CD4-positive, alpha-beta T cell (primary cell): Measurements from ENCODE around the gene ZNF428. TPM values are rescaled to one million over a fixed set of nuclear protein-coding genes. Genes with fewer than 3 reads are reported as not detected.

ENCODE experiments used
- ATAC-seq: fragments of 200-7000 bp; cut with Tn5 transposase; one replicate; pipeline ENCODE4 v1.10.0; 2022; ENCODE audit warnings: mild to moderate bottlenecking; ENCODE audit not compliant: poor library complexity
- CTCF ChIA-PET: fragments of 350-600 bp; sonication (Branson Sonifier 250); formaldehyde crosslinking; loops from one replicate; lab custom pipeline; 2021; ENCODE audit warnings: antibody characterized with exemption, inconsistent platforms; lab: Charles Lee
- POLR2A ChIA-PET: fragments of 350-600 bp; sonication (Branson Sonifier 250); formaldehyde crosslinking; loops from one replicate; lab custom pipeline; 2021; ENCODE audit warnings: antibody characterized with exemption, inconsistent platforms; lab: Charles Lee
- DNase-seq, 14 experiments: peaks; one replicate each; pipeline ENCODE4 v3.0.0-alpha.2; 2013 to 2020; ENCODE audit warnings: mixed read lengths in 2 of 14
- H3K27ac ChIP-seq, 2 donors: one replicate each; pipeline versions ENCODE4 v1.5.1 to v1.7.0; 2013; ENCODE audit warnings: low read length in 2 of 2, low read depth in 1 of 2, mild to moderate bottlenecking in 1 of 2
- H3K27me3 ChIP-seq, 2 experiments: 1 replicate in 1 of 2; 2 replicates in 1 of 2; pipeline versions ENCODE4 v1.6.1 to v1.7.0; 2013; ENCODE audit warnings: low read length in 2 of 2, control low read depth in 1 of 2, mild to moderate bottlenecking in 1 of 2, moderate library complexity in 1 of 2; ENCODE audit not compliant: insufficient read depth in 2 of 2, control insufficient read depth in 1 of 2
- H3K36me3 ChIP-seq: one replicate; pipeline ENCODE4 v1.6.1; 2013; ENCODE audit warnings: low read length, control low read depth; ENCODE audit not compliant: insufficient read depth
- H3K4me1 ChIP-seq: one replicate; pipeline ENCODE4 v1.6.1; 2013; ENCODE audit warnings: low read length, control low read depth; ENCODE audit not compliant: insufficient read depth
- H3K4me3 ChIP-seq: one replicate; pipeline ENCODE4 v1.5.1; 2013; ENCODE audit warnings: mild to moderate bottlenecking, low read length, moderate library complexity
- H3K9me3 ChIP-seq, 2 experiments: 1 replicate in 1 of 2; 2 replicates in 1 of 2; pipeline versions ENCODE4 v1.6.1 to v1.7.0; 2013; ENCODE audit warnings: low read length in 2 of 2, mild to moderate bottlenecking in 2 of 2, control low read depth in 1 of 2, moderate library complexity in 1 of 2; ENCODE audit not compliant: control insufficient read depth in 1 of 2, insufficient read depth in 1 of 2
- H3K27ac Mint-ChIP-seq: one replicate; pipeline ENCODE4 v1.8.0; 2020; ENCODE audit warnings: mixed read lengths
- H3K27me3 Mint-ChIP-seq: one replicate; pipeline ENCODE4 v1.8.0; 2021; ENCODE audit warnings: mixed read lengths
- H3K36me3 Mint-ChIP-seq: one replicate; pipeline ENCODE4 v1.8.0; 2021; ENCODE audit warnings: low read depth, mixed read lengths
- H3K4me1 Mint-ChIP-seq: one replicate; pipeline ENCODE4 v1.8.0; 2021; ENCODE audit warnings: low read depth, mixed read lengths
- H3K4me3 Mint-ChIP-seq: one replicate; pipeline ENCODE4 v1.8.0; 2020; ENCODE audit warnings: mild to moderate bottlenecking, mixed read lengths
- H3K9me3 Mint-ChIP-seq: one replicate; pipeline ENCODE4 v1.8.0; 2020; ENCODE audit warnings: mixed read lengths
- CTCF ChIP-seq: fragments of 200-600 bp; IDR thresholded peaks from one replicate; pipeline ENCODE4 v1.8.0; 2022; ENCODE audit warnings: antibody characterized with exemption, mild to moderate bottlenecking
- intact Hi-C, 2 experiments: fragments of 100-400 bp; cut with DNase I in 1 of 2; cut with micrococcal nuclease in 1 of 2; formaldehyde crosslinking; loops; one replicate each; pipeline versions ENCODE4 v1.15.1 to v1.9.0; 2023 to 2025; cut with DNase I, micrococcal nuclease
- total RNA-seq, 174 experiments: library from RNA in 2 of 174; stranded (reverse) in 2 of 174; gene quantifications; one replicate each; pipeline ENCODE4 v1.2.3 and lab custom pipeline; 2021 to 2026

Gene ZNF428
- total RNA-seq, 2 experiments from 2014 or later: 22.3 to 24.8 TPM

GRCh38 chr19:43610493-43610892 lies 8.9 kb downstream of the ZNF428 start:
- H3K9me3 ChIP-seq: no peaks in the 10 kb centered on the region
- H3K27ac Mint-ChIP-seq: peak overlapping the region; percentile 15
- H3K36me3 Mint-ChIP-seq: peaks cover 43% of the 10 kb centered on the region
- H3K4me3 Mint-ChIP-seq: no peak overlapping the region
- DNase-seq (no peak), ATAC-seq (no peak)
- CTCF ChIA-PET: no interaction called here
- no peaks in the 10 kb centered on the region for H3K27me3 Mint-ChIP-seq
- H3K9me3 Mint-ChIP-seq: no peaks in the 10 kb centered on the region
- POLR2A ChIA-PET: no interaction called here
- H3K27me3 ChIP-seq: no peaks in the 10 kb centered on the region
- peaks cover 33% of the 10 kb centered on the region for H3K4me1 Mint-ChIP-seq
- TF ChIP-seq CTCF: no peak
- intact Hi-C loops: loop anchor here (5.0 to 10.0 kb wide), 2 partner anchors 42 to 54 kb away; no protein-coding TSS in a partner anchor
- H3K4me1 ChIP-seq: peaks cover 2% of the 10 kb centered on the region
- peaks cover 39% of the 10 kb centered on the region for H3K36me3 ChIP-seq
- no peak overlapping the region for H3K27ac ChIP-seq
- no peak overlapping the region for H3K4me3 ChIP-seq

DNA sequence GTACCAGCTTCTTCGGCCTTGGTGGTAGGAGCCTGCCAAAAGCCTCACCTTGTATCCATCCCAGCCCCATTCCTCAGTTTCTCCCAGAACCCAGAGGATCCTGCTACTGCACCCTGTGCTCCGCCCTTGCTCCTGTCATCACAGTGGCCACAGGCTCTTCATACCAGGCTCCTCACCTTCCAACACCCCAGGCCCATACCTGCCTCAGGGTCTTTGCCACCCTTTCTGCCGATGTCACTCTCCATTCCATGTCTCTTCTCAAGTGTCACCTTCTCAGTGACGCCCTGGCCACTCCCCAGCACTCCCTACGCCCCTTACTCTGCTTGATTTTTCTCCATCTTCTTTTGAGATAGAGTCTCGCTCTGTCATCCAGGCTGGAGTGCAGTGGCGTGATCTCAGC lies 9.6 kb downstream of the ZNF428 start:
- H3K4me1 Mint-ChIP-seq: peaks cover 31% of the 10 kb centered on the region

GRCh38 chr19:43607238-43608205 lies 11.9 kb downstream of the ZNF428 start:
- ChIA-PET CTCF (interaction anchor here (1.9 kb wide), 1 partner anchor 13 kb away, joined by 4 read pairs; no protein-coding TSS in a partner anchor), POLR2A (interaction anchor here (1.1 kb wide), 1 partner anchor 12 kb away, joined by 4 read pairs; the partner anchor contains the start of gene IRGQ)
- Mint-ChIP-seq H3K9me3 (no peaks in the 10 kb centered on the region), H3K4me3 (no peak overlapping the region), H3K27me3 (no peaks in the 10 kb centered on the region), H3K27ac (peak overlapping the region; percentile 47), H3K36me3 (peaks cover 25% of the 10 kb centered on the region), H3K4me1 (peaks cover 10% of the 10 kb centered on the region)
- no peak overlapping the region for H3K27ac ChIP-seq
- intact Hi-C loops: no loop called here
- no peaks in the 10 kb centered on the region for H3K9me3 ChIP-seq
- no peak for DNase-seq
- H3K27me3 ChIP-seq: no peaks in the 10 kb centered on the region
- no peak for ATAC-seq
- H3K4me1 ChIP-seq: no peaks in the 10 kb centered on the region
- no peak for TF ChIP-seq CTCF
- H3K4me3 ChIP-seq: no peak overlapping the region
- peaks cover 28% of the 10 kb centered on the region for H3K36me3 ChIP-seq

More for the DNA sequence above, 9.6 kb downstream of the ZNF428 start:
- Histone ChIP-seq H3K4me1 (peaks cover 2% of the 10 kb centered on the region), H3K9me3 (no peaks in the 10 kb centered on the region), H3K4me3 (no peak overlapping the region), H3K27ac (no peak overlapping the region), H3K27me3 (no peaks in the 10 kb centered on the region), H3K36me3 (peaks cover 38% of the 10 kb centered on the region)
- DNase-seq: no peak
- H3K9me3 Mint-ChIP-seq: no peaks in the 10 kb centered on the region
- H3K36me3 Mint-ChIP-seq: peaks cover 43% of the 10 kb centered on the region
- H3K27me3 Mint-ChIP-seq: no peaks in the 10 kb centered on the region
- ATAC-seq: no peak
- intact Hi-C loops: loop anchor here (5.0 to 10.0 kb wide), 2 partner anchors 42 to 55 kb away; no protein-coding TSS in a partner anchor
- H3K27ac Mint-ChIP-seq: no peak overlapping the region
- TF ChIP-seq CTCF: no peak
- H3K4me3 Mint-ChIP-seq: no peak overlapping the region
- ChIA-PET POLR2A (interaction anchor here (1.2 kb wide), 1 partner anchor 15 kb away, joined by 3 read pairs; no protein-coding TSS in a partner anchor), CTCF (no interaction called here)
